ENCODE measurements around the gene ADTRP. TPM values are rescaled to one million over a fixed set of nuclear protein-coding genes. Genes with fewer than 3 reads are reported as not detected.
A peak's percentile ranks its signal among the peaks of the same experiment; 100 is the strongest.

Gene ADTRP
- total and polyA plus RNA-seq, 2 donors (not counting 1 experiment from before 2014, with no cell fraction given): 0.18 to 1.2 TPM

DNA sequence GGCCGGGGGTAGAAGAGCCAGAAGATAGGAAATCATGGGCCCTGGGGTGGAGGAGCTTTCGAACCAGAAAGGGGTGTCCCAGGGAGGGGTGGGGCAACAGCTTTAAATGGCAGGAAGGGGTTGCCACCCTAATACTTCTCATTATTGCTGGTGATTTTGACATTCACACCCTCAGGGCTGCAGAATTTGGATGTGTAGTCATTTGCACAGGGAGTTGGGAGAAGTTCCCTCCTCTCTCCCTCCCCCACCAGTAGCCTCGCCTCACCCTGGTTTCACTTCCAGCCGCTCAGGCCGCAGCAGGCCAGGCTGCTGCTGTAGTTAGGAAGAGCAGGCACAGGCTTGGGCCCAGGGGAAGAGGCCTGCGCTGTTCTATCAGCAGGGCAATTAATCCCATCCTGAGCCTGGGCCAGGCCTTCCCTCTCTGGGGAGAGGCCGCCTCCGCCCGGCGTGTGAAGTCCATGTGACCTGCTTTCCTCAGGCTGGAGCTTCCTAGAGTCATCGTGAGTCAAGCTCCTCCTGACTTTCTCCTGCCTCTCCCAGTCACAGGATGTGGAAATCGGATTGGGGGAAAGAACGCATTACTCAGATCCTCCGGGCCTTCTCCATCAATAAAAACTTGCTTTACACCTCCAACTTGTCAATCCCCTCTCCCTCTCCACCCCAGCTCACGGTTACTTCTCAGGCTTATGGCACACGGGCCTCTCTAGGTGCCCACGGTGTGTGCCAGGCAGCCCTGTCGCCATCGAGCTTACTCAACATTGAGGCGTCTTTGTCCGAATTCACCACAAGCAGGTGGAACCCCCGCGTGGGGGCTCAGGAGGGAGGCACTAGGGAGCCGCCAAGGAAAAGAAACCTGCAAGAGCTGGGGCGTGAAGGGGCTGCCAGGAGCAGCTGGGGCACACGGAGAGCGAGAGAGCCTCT is 7.8 kb downstream of the ADTRP start:
- Mint-ChIP-seq H3K4me1 (no peaks in the 10 kb centered on the region), H3K27me3 (peaks cover 29% of the 10 kb centered on the region), H3K9me3 (ENCODE audit: insufficient read depth) (no peaks in the 10 kb centered on the region), H3K27ac (no peak overlapping the region), H3K4me3 (no peak overlapping the region)
- Histone ChIP-seq H3K79me2 (ENCODE audit: control insufficient read depth, insufficient read depth, low read length) (no peaks in the 10 kb centered on the region), H4K20me1 (ENCODE audit: control insufficient read depth, insufficient read depth, low read length, poor library complexity, severe bottlenecking) (no peaks in the 10 kb centered on the region), H3K9ac (ENCODE audit: low read length) (no peak overlapping the region), H3K4me1 (ENCODE audit: control insufficient read depth in 2 of 2, insufficient read depth in 2 of 2, low read length in 2 of 2) (no peaks in the 10 kb centered on the region), H3K4me2 (replicated peaks; ENCODE audit: low read depth, low read length, poor library complexity, severe bottlenecking) (no peak overlapping the region), H2AFZ (ENCODE audit: insufficient read depth, low read depth, low read length, poor library complexity, severe bottlenecking) (no peak overlapping the region), H3K36me3 (replicated peaks in 1 of 2; ENCODE audit: control extremely low read depth in 1 of 2, control insufficient read depth in 1 of 2, extremely low read depth in 1 of 2, insufficient read depth in 2 of 2, low read length in 1 of 2) (no peaks in the 10 kb centered on the region), H3K4me3 (ENCODE audit: control extremely low read depth in 1 of 5, extremely low read depth in 1 of 5, insufficient read depth in 1 of 5, low read depth in 2 of 5, low read length in 4 of 5) (no peak overlapping the region), H3K27me3 (replicated peaks in 1 of 4; ENCODE audit: control extremely low read depth in 1 of 4, control insufficient read depth in 3 of 4, insufficient read depth in 4 of 4, low read length in 3 of 4) (peaks cover 0 to 2% (median 1%) of the 10 kb centered on the region in 4 experiments), H3K27ac (ENCODE audit: low read length in 2 of 2) (no peak overlapping the region), H3K9me3 (ENCODE audit: control extremely low read depth in 1 of 3, control insufficient read depth in 2 of 3, insufficient read depth in 1 of 3, low read length in 2 of 3) (peaks cover 0 to 4% (median 0%) of the 10 kb centered on the region in 3 donors)
- CTCF ChIA-PET: no interaction called here
- POLR2A ChIA-PET: no interaction called here
- ATAC-seq (ENCODE audit: low read depth) (no peak), DNase-seq (peak; percentile 9)
- TF ChIP-seq EZH2 (IDR thresholded peaks at IDR 0.05; ENCODE audit: borderline replicate concordance, insufficient read depth, low read depth, low read length, poor library complexity, severe bottlenecking): no peak
- TF ChIP-seq, protein P1, sequence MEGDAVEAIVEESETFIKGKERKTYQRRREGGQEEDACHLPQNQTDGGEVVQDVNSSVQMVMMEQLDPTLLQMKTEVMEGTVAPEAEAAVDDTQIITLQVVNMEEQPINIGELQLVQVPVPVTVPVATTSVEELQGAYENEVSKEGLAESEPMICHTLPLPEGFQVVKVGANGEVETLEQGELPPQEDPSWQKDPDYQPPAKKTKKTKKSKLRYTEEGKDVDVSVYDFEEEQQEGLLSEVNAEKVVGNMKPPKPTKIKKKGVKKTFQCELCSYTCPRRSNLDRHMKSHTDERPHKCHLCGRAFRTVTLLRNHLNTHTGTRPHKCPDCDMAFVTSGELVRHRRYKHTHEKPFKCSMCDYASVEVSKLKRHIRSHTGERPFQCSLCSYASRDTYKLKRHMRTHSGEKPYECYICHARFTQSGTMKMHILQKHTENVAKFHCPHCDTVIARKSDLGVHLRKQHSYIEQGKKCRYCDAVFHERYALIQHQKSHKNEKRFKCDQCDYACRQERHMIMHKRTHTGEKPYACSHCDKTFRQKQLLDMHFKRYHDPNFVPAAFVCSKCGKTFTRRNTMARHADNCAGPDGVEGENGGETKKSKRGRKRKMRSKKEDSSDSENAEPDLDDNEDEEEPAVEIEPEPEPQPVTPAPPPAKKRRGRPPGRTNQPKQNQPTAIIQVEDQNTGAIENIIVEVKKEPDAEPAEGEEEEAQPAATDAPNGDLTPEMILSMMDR (IDR thresholded peaks at IDR 0.05): no peak
- WGBS (ENCODE audit: insufficient coverage): 90% methylated on average over 22 of the region's 27 CpGs
- intact Hi-C loops (cut with micrococcal nuclease): no loop called here

All from B cell (primary cell).